ENCODE results near the gene SOWAHB.

SOWAHB gene

DNA sequence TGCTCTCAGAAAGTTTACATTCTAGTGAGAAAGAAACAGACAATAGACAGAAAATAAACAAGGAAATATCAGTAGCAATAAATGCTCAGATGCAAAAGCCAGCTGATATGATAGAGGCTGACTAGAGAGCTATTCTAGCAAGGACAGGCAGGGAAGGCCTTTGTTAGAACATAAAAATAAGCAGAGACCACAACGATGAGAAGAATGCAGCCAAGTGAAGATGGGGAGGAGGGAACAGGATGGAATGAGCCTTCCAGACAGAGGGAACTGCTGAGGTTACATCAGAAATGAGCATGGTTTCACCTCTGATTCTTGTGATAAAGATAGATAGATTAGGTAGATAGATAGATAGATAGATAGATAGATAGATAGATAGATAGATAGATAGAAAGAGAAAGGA lies 7.6 kb upstream of the SOWAHB start:
- Histone ChIP-seq H3K9me3 (replicated peaks in 1 of 2; ENCODE audit: control insufficient read depth in 2 of 2, insufficient read depth in 1 of 2, low read depth in 1 of 2, low read length in 2 of 2) (peaks cover 0 to 3% of the 10 kb centered on the region in 2 donors), H3K27me3 (ENCODE audit: control insufficient read depth in 3 of 3, insufficient read depth in 3 of 3, low read depth in 1 of 3, low read length in 3 of 3) (peaks cover 0 to 29% (median 0%) of the 10 kb centered on the region in 3 experiments)
- WGBS, 2 donors (ENCODE audit: extremely low coverage in 2 of 2, insufficient read length in 2 of 2, insufficient replicate concordance in 1 of 2): no CpG with 5 or more reads among the region's 1 CpG

DNA sequence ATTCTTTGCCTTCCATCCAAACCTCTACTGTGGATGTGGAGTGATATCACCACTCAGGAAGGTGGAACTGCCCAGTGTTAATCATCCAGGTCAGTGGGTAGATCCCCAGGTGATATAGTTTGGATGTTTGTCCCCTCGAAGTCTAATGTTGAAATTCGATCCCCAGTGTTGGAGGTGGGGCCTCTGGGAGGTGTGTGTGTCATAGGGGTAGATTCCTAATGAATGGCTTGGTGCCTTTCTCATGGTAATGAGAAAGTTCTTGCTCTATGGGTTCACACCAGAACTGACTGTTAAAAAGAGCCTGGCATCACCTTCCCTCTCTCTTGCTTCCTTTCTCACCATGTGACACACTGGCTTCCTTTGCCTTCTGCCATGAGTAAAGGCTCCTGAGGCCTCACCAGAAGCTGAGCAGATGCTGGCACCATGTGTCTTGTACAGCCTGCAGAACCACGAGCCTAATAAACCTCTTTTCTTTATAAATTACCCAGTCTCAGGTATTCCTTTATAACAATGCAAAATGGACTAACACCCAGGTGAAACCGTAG lies 6.8 kb upstream of the SOWAHB start:
- no peaks in the 10 kb centered on the region for H3K36me3 ChIP-seq (replicated peaks in 1 of 2; ENCODE audit: control insufficient read depth in 2 of 2, insufficient read depth in 2 of 2, low read length in 2 of 2)
- WGBS, 2 donors (ENCODE audit: extremely low coverage in 2 of 2, insufficient read length in 2 of 2, insufficient replicate concordance in 1 of 2): no CpG with 5 or more reads among the region's 4 CpGs
- H4K8ac ChIP-seq (ENCODE audit: low read depth, low read length): no peak overlapping the region
- H3K14ac ChIP-seq (ENCODE audit: low read length): no peak overlapping the region
- no peaks in the 10 kb centered on the region for H3K4me1 ChIP-seq (ENCODE audit: control insufficient read depth in 2 of 2, insufficient read depth in 1 of 2, low read depth in 1 of 2, low read length in 2 of 2)
- H3K4me3 ChIP-seq (ENCODE audit: low read length in 2 of 2): no peak overlapping the region
- no peak overlapping the region for H3K4ac ChIP-seq (ENCODE audit: low read length)
- no peak overlapping the region for H3K4me2 ChIP-seq (ENCODE audit: insufficient read depth, low read length, poor library complexity, severe bottlenecking)
- H2AK5ac ChIP-seq (ENCODE audit: low read depth, low read length): no peak overlapping the region
- H4K91ac ChIP-seq (ENCODE audit: low read depth, low read length, poor library complexity): no peak overlapping the region
- H3K79me1 ChIP-seq (ENCODE audit: low read depth, low read length): no peaks in the 10 kb centered on the region
- no peak for DNase-seq (ENCODE audit: low spot score)
- H3K27ac ChIP-seq (replicated peaks; ENCODE audit: low read length): no peak overlapping the region
- no peak overlapping the region for H3K9ac ChIP-seq (ENCODE audit: low read depth, low read length, poor library complexity)
- no peak overlapping the region for H3K18ac ChIP-seq (ENCODE audit: low read length)
- no peak overlapping the region for H2BK12ac ChIP-seq (ENCODE audit: low read length)
- H3K27me3 ChIP-seq (ENCODE audit: control insufficient read depth in 3 of 3, insufficient read depth in 3 of 3, low read depth in 1 of 3, low read length in 3 of 3): peaks cover 0 to 32% (median 1%) of the 10 kb centered on the region in 3 experiments
- H2BK5ac ChIP-seq (ENCODE audit: low read length): no peak overlapping the region
- no peak overlapping the region for H2BK15ac ChIP-seq (ENCODE audit: low read length)
- H3K23ac ChIP-seq (ENCODE audit: low read depth, low read length, poor library complexity): no peak overlapping the region
- peaks cover under 1 to 3% of the 10 kb centered on the region in 2 donors for H3K9me3 ChIP-seq (replicated peaks in 1 of 2; ENCODE audit: control insufficient read depth in 2 of 2, insufficient read depth in 1 of 2, low read depth in 1 of 2, low read length in 2 of 2)
- H2AFZ ChIP-seq (ENCODE audit: low read length): no peak overlapping the region
- H2BK120ac ChIP-seq (ENCODE audit: low read depth, low read length): no peak overlapping the region

More for the DNA sequence above, 7.6 kb upstream of the SOWAHB start:
- no peak overlapping the region for H3K4me3 ChIP-seq (ENCODE audit: low read length in 2 of 2)
- H4K8ac ChIP-seq (ENCODE audit: low read depth, low read length): no peak overlapping the region
- no peak overlapping the region for H3K23ac ChIP-seq (ENCODE audit: low read depth, low read length, poor library complexity)
- no peak overlapping the region for H2BK120ac ChIP-seq (ENCODE audit: low read depth, low read length)
- no peak overlapping the region for H3K14ac ChIP-seq (ENCODE audit: low read length)
- H3K9ac ChIP-seq (ENCODE audit: low read depth, low read length, poor library complexity): no peak overlapping the region
- H3K4ac ChIP-seq (ENCODE audit: low read length): no peak overlapping the region
- no peaks in the 10 kb centered on the region for H3K79me1 ChIP-seq (ENCODE audit: low read depth, low read length)
- no peak overlapping the region for H3K4me2 ChIP-seq (ENCODE audit: insufficient read depth, low read length, poor library complexity, severe bottlenecking)
- H3K36me3 ChIP-seq (replicated peaks in 1 of 2; ENCODE audit: control insufficient read depth in 2 of 2, insufficient read depth in 2 of 2, low read length in 2 of 2): no peaks in the 10 kb centered on the region
- no peak for DNase-seq (ENCODE audit: low spot score)
- no peak overlapping the region for H4K91ac ChIP-seq (ENCODE audit: low read depth, low read length, poor library complexity)
- H2BK5ac ChIP-seq (ENCODE audit: low read length): no peak overlapping the region
- H2AFZ ChIP-seq (ENCODE audit: low read length): no peak overlapping the region
- H2BK15ac ChIP-seq (ENCODE audit: low read length): no peak overlapping the region
- H3K18ac ChIP-seq (ENCODE audit: low read length): no peak overlapping the region
- no peak overlapping the region for H2BK12ac ChIP-seq (ENCODE audit: low read length)
- H3K27ac ChIP-seq (replicated peaks; ENCODE audit: low read length): no peak overlapping the region
- no peak overlapping the region for H2AK5ac ChIP-seq (ENCODE audit: low read depth, low read length)
- H3K4me1 ChIP-seq (ENCODE audit: control insufficient read depth in 2 of 2, insufficient read depth in 1 of 2, low read depth in 1 of 2, low read length in 2 of 2): no peaks in the 10 kb centered on the region

DNA sequence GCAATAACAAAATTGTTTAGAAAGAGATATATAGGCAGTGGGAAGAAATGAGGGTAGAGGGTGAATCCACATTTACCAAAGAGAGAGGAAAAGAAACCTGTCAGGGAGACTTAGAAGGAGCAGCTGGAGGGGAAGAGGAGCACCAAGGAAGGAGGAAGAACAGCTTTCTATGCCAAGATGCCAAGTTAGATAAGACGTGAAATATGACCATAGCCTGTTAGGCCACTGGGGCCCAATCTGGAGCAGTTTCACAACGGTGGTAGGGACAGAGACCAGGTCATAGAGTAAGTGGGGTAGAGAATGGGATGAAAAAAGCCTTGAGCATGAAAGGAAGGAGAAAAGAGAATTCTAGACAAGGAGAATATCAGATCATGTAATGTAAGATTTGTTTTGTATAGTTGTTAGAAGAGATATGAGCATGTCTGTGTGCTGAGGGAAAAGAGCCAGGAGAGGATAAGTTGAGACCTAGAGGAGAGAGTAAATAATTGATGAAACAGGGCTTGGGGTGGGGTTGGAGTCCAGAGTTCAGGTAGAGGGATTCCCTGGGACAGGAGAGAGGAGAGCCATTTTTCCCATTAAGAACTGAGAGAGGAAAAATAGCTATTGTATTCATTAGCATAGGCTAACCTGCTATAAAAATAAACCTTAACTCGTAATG lies 4.4 kb upstream of the SOWAHB start:
- DNase-seq (ENCODE audit: low spot score): no peak
- H3K14ac ChIP-seq (ENCODE audit: low read length): no peak overlapping the region

GRCh38 chr4:76898949-76899645 lies 1.2 kb upstream of the SOWAHB start:
- no peak overlapping the region for H2AFZ ChIP-seq (ENCODE audit: low read length)
- no peak overlapping the region for H2BK120ac ChIP-seq (ENCODE audit: low read depth, low read length)
- no peak overlapping the region for H3K23ac ChIP-seq (ENCODE audit: low read depth, low read length, poor library complexity)
- no peaks in the 10 kb centered on the region for H3K36me3 ChIP-seq (replicated peaks in 1 of 2; ENCODE audit: control insufficient read depth in 2 of 2, insufficient read depth in 2 of 2, low read length in 2 of 2)
- peaks cover 5 to 16% of the 10 kb centered on the region in 2 donors for H3K9me3 ChIP-seq (replicated peaks in 1 of 2; ENCODE audit: control insufficient read depth in 2 of 2, insufficient read depth in 1 of 2, low read depth in 1 of 2, low read length in 2 of 2)
- no peak for DNase-seq (ENCODE audit: low spot score)
- no peak overlapping the region for H4K91ac ChIP-seq (ENCODE audit: low read depth, low read length, poor library complexity)
- H3K4me3 ChIP-seq (ENCODE audit: low read length in 2 of 2): no peak overlapping the region
- no CpG with 5 or more reads among the region's 4 CpGs for WGBS, 2 donors (ENCODE audit: extremely low coverage in 2 of 2, insufficient read length in 2 of 2, insufficient replicate concordance in 1 of 2)
- no peak overlapping the region for H3K14ac ChIP-seq (ENCODE audit: low read length)
- no peak overlapping the region for H3K18ac ChIP-seq (ENCODE audit: low read length)
- H2BK12ac ChIP-seq (ENCODE audit: low read length): no peak overlapping the region
- no peak overlapping the region for H3K4ac ChIP-seq (ENCODE audit: low read length)
- H3K4me2 ChIP-seq (ENCODE audit: insufficient read depth, low read length, poor library complexity, severe bottlenecking): no peak overlapping the region
- H2BK15ac ChIP-seq (ENCODE audit: low read length): no peak overlapping the region
- H3K79me1 ChIP-seq (ENCODE audit: low read depth, low read length): no peaks in the 10 kb centered on the region
- peaks cover 0 to 3% of the 10 kb centered on the region in 2 donors for H3K4me1 ChIP-seq (ENCODE audit: control insufficient read depth in 2 of 2, insufficient read depth in 1 of 2, low read depth in 1 of 2, low read length in 2 of 2)
- no peak overlapping the region for H3K9ac ChIP-seq (ENCODE audit: low read depth, low read length, poor library complexity)
- no peak overlapping the region for H2AK5ac ChIP-seq (ENCODE audit: low read depth, low read length)
- H3K27ac ChIP-seq (replicated peaks; ENCODE audit: low read length): no peak overlapping the region
- peaks cover 26 to 86% (median 48%) of the 10 kb centered on the region in 3 experiments for H3K27me3 ChIP-seq (ENCODE audit: control insufficient read depth in 3 of 3, insufficient read depth in 3 of 3, low read depth in 1 of 3, low read length in 3 of 3)
- no peak overlapping the region for H4K8ac ChIP-seq (ENCODE audit: low read depth, low read length)
- H2BK5ac ChIP-seq (ENCODE audit: low read length): no peak overlapping the region

More for the DNA sequence above, 4.4 kb upstream of the SOWAHB start:
- Histone ChIP-seq H2AK5ac (ENCODE audit: low read depth, low read length) (no peak overlapping the region), H3K4me3 (ENCODE audit: low read length in 2 of 2) (no peak overlapping the region), H3K36me3 (replicated peaks in 1 of 2; ENCODE audit: control insufficient read depth in 2 of 2, insufficient read depth in 2 of 2, low read length in 2 of 2) (no peaks in the 10 kb centered on the region), H4K91ac (ENCODE audit: low read depth, low read length, poor library complexity) (no peak overlapping the region), H2BK15ac (ENCODE audit: low read length) (no peak overlapping the region), H2BK5ac (ENCODE audit: low read length) (no peak overlapping the region), H3K79me1 (ENCODE audit: low read depth, low read length) (no peaks in the 10 kb centered on the region), H3K4me2 (ENCODE audit: insufficient read depth, low read length, poor library complexity, severe bottlenecking) (no peak overlapping the region), H4K8ac (ENCODE audit: low read depth, low read length) (no peak overlapping the region), H3K9me3 (replicated peaks in 1 of 2; ENCODE audit: control insufficient read depth in 2 of 2, insufficient read depth in 1 of 2, low read depth in 1 of 2, low read length in 2 of 2) (peaks cover 3 to 5% of the 10 kb centered on the region in 2 donors), H3K9ac (ENCODE audit: low read depth, low read length, poor library complexity) (no peak overlapping the region), H2BK120ac (ENCODE audit: low read depth, low read length) (no peak overlapping the region), H3K27me3 (ENCODE audit: control insufficient read depth in 3 of 3, insufficient read depth in 3 of 3, low read depth in 1 of 3, low read length in 3 of 3) (peaks cover 8 to 54% (median 23%) of the 10 kb centered on the region in 3 experiments), H3K27ac (replicated peaks; ENCODE audit: low read length) (no peak overlapping the region), H3K4me1 (ENCODE audit: control insufficient read depth in 2 of 2, insufficient read depth in 1 of 2, low read depth in 1 of 2, low read length in 2 of 2) (peaks cover 0 to 2% of the 10 kb centered on the region in 2 donors), H2AFZ (ENCODE audit: low read length) (no peak overlapping the region), H3K4ac (ENCODE audit: low read length) (no peak overlapping the region), H3K23ac (ENCODE audit: low read depth, low read length, poor library complexity) (no peak overlapping the region), H2BK12ac (ENCODE audit: low read length) (no peak overlapping the region), H3K18ac (ENCODE audit: low read length) (no peak overlapping the region)
- WGBS, 2 donors (ENCODE audit: extremely low coverage in 2 of 2, insufficient read length in 2 of 2, insufficient replicate concordance in 1 of 2): no CpG with 5 or more reads among the region's 3 CpGs

Data from neuronal stem cell (in vitro differentiated cells).